Subcutaneous abdominal adipose tissue (tissue), 5 donors: Measurements from ENCODE around the gene ARID5A.

Experiments used
- H3K27ac ChIP-seq: one replicate; pipeline ENCODE4 v1.7.0; 2013; ENCODE audit warnings: low read depth, mild to moderate bottlenecking, inconsistent platforms, low read length, moderate library complexity
- H3K27me3 ChIP-seq, 5 donors: one replicate each; pipeline ENCODE4 v1.7.0; 2013; ENCODE audit warnings: low read length in 5 of 5, inconsistent platforms in 1 of 5; ENCODE audit not compliant: control insufficient read depth in 5 of 5, insufficient read depth in 4 of 5
- H3K36me3 ChIP-seq, 5 donors: one replicate each; pipeline ENCODE4 v1.7.0; 2013; ENCODE audit warnings: low read length in 5 of 5; ENCODE audit not compliant: control insufficient read depth in 5 of 5, insufficient read depth in 5 of 5
- H3K4me1 ChIP-seq, 5 donors: one replicate each; pipeline ENCODE4 v1.7.0; 2013; ENCODE audit warnings: low read length in 5 of 5, mild to moderate bottlenecking in 3 of 5, moderate library complexity in 1 of 5; ENCODE audit not compliant: control insufficient read depth in 5 of 5, insufficient read depth in 5 of 5
- H3K4me3 ChIP-seq, 5 donors: one replicate each; pipeline ENCODE4 v1.7.0; 2013; ENCODE audit warnings: low read length in 5 of 5, low read depth in 1 of 5
- H3K9ac ChIP-seq, 5 donors: one replicate each; pipeline ENCODE4 v1.7.0; 2013; ENCODE audit warnings: low read length in 5 of 5, mild to moderate bottlenecking in 4 of 5, moderate library complexity in 3 of 5
- H3K9me3 ChIP-seq, 5 donors: one replicate each; pipeline ENCODE4 v1.7.0; 2013; ENCODE audit warnings: low read length in 5 of 5; ENCODE audit not compliant: control insufficient read depth in 5 of 5
- donor health status: healthy.
- donor health status: healthy.
- donor health status: healthy.
- donor health status: healthy.
- donor health status: healthy.

ARID5A gene

GRCh38 chr2:96531872-96532505 lies 4.6 kb upstream of the ARID5A start:
- Histone ChIP-seq H3K4me3 (peak overlapping the region; percentile 19 to 52 (median 28)), H3K27me3 (peaks cover 0 to 5% (median 0%) of the 10 kb centered on the region in 5 donors), H3K27ac (peak overlapping the region; percentile 82), H3K9ac (peak overlapping the region in 3 of 5 donors; percentile 66 to 71 (median 68)), H3K9me3 (no peaks in the 10 kb centered on the region), H3K4me1 (peaks cover 27 to 75% (median 70%) of the 10 kb centered on the region in 5 donors), H3K36me3 (no peaks in the 10 kb centered on the region)

DNA sequence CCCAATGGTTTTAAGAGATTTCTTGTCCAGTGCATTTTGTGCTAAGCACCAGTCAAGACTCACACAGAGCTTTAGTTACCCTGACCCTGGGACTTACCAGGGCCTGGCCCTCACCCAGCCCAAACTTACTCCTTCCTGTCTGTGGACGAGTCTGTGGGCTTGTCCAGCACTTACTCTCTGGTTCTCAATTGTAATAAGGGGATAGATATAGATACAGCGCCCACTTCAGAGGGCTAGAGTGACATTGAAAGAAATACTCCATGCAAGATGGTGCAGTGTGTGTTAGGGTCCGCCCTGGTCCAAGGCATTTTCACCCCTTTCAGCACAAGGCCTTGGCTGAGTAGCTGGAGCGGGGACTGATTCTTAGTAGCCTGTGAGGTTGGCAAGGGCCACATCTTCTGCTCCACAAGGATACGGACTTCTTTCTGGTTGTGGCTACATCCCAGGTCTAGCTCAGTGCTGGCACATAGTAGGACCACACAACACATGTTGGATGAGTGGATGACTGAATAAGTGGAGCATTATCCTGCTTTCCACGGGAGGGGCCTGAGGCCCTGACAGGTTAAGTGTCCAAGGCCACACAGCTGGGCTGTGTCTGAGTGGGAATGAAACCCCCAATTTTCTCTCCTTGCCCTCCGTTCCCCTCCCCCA lies 3.8 kb upstream of the ARID5A start:
- H3K4me1 ChIP-seq: peaks cover 27 to 76% (median 68%) of the 10 kb centered on the region in 5 donors
- no peaks in the 10 kb centered on the region for H3K9me3 ChIP-seq
- peak overlapping the region; percentile 82 for H3K27ac ChIP-seq
- H3K4me3 ChIP-seq: peak overlapping the region in 2 of 5 donors; percentile 28 to 31
- peak overlapping the region in 3 of 5 donors; percentile 25 to 43 (median 26) for H3K9ac ChIP-seq
- H3K36me3 ChIP-seq: no peaks in the 10 kb centered on the region
- H3K27me3 ChIP-seq: peaks cover 0 to 3% (median 0%) of the 10 kb centered on the region in 5 donors

DNA sequence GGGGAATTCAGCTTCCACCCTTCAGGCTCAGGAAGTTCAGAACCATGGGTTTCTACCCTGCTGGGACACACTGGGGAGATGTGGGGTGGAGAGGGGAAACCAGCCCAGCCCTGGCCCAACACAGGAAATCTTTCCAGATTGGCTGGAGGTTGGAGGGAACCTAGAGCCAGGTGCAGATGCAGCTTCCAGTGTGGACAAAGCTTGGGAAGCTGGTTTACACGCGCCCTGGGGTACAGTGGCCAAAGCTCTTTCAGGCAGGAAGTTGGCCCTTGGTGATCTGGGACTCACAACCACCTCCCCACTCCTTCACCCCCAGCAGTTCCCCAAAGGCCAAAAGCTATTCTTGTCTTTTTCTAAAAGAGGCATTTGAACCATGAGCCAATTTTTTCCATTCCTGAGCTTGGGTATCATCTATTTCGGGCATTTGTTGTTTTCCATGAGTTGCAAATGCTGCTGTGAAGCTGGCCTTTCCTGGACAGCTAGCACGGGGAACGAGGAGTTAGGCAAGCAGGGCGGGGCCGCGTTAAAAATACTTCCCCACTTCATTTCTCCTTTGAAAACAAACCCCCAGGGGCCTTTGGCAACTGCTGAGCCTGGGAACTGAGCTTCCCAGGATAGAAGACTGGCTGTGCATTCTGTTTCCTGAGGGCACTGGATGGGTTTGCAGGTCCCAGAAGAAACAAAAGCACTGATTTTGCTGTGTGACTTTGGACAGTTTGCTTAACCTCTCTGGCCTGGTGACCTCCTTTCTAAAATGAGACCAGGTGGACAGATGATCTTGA lies 3.1 kb upstream of the ARID5A start:
- peak overlapping the region in 2 of 5 donors; percentile 25 to 28 for H3K4me3 ChIP-seq
- H3K4me1 ChIP-seq: peaks cover 27 to 76% (median 68%) of the 10 kb centered on the region in 5 donors
- no peaks in the 10 kb centered on the region for H3K36me3 ChIP-seq
- peak overlapping the region; percentile 82 for H3K27ac ChIP-seq
- peaks cover 0 to 6% (median 0%) of the 10 kb centered on the region in 5 donors for H3K27me3 ChIP-seq
- no peaks in the 10 kb centered on the region for H3K9me3 ChIP-seq
- peak overlapping the region in 4 of 5 donors; percentile 25 to 66 (median 40) for H3K9ac ChIP-seq

DNA sequence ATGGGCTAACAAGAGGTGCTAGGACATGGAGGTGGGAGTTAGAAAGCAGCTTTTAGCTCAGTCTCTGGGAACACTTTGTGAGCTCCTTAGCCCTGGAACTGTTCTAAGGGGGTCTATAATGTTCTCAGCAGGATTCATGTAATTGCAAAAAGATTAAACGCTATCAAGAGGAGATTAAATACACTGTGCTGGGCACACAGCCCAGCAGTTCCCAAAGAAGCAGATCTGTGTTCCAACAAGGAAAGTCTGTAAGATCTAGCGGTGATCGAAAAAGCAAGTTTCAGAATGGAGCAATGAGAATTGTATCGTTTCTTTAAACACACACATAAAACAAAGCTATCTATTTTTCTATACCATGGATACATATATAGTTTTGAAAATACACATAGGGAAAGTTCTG lies 2.4 kb upstream of the ARID5A start:
- no peaks in the 10 kb centered on the region for H3K9me3 ChIP-seq
- H3K4me1 ChIP-seq: peaks cover 21 to 76% (median 68%) of the 10 kb centered on the region in 5 donors
- peak overlapping the region; percentile 82 for H3K27ac ChIP-seq
- peak overlapping the region in 1 of 5 donors; percentile 9 for H3K4me3 ChIP-seq
- peaks cover 0 to 6% (median 0%) of the 10 kb centered on the region in 5 donors for H3K27me3 ChIP-seq
- H3K36me3 ChIP-seq: no peaks in the 10 kb centered on the region
- H3K9ac ChIP-seq: peak overlapping the region in 3 of 5 donors; percentile 4 to 53 (median 23)

- Histone ChIP-seq H3K27ac (no peak overlapping the region), H3K27me3 (peaks cover 0 to 6% (median 0%) of the 10 kb centered on the region in 5 donors), H3K9ac (no peak overlapping the region), H3K36me3 (no peaks in the 10 kb centered on the region), H3K4me3 (no peak overlapping the region), H3K4me1 (peaks cover 21 to 76% (median 71%) of the 10 kb centered on the region in 5 donors), H3K9me3 (no peaks in the 10 kb centered on the region)
These were observed 1.8 kb upstream of the ARID5A start for GRCh38 chr2:96534701-96535181.

- no peaks in the 10 kb centered on the region for H3K9me3 ChIP-seq
- peaks cover 0 to 6% (median 0%) of the 10 kb centered on the region in 5 donors for H3K27me3 ChIP-seq
- no peaks in the 10 kb centered on the region for H3K36me3 ChIP-seq
- peaks cover 23 to 82% (median 74%) of the 10 kb centered on the region in 5 donors for H3K4me1 ChIP-seq
- H3K4me3 ChIP-seq: no peak overlapping the region
- H3K9ac ChIP-seq: no peak overlapping the region
- no peak overlapping the region for H3K27ac ChIP-seq
These were observed 1.2 kb upstream of the ARID5A start for GRCh38 chr2:96535331-96535730.

DNA sequence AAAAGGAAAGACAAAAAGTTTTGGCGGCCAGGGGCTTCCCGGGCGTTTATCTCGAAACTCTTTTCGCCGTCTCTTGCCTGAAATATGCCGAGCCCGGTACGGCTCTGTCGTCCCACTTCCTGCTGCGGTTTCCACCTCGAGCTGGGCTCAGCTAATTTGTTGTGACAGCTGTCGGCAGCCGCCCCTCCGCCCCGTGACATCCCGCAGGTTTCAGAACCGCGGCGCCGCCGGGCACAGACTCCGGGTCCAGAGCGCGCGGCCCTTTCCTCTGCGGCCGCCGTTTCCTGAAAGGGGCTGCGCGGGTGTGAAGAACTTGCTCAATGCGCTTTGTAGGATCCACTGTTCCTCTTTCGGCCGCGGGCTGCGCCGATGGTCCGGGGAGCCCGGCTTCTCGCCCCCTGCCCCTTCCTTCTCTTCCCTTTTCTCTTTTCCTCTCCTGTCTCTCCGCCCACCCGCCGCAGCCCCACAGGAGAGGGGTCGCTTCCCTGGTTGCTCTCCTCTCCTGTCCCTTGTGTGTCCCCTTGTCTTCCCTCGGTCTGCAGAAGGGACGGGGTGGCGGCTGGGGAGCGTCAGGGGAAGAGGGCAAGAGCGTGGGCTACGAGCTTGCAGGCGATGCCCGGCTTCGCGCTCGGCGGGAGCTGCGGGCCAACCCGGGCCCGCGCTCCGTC lies 648 bp downstream of the ARID5A start:
- Histone ChIP-seq H3K9ac (peak overlapping the region in 4 of 5 donors; percentile 69 to 84 (median 83)), H3K4me1 (peaks cover 25 to 84% (median 73%) of the 10 kb centered on the region in 5 donors), H3K9me3 (no peaks in the 10 kb centered on the region), H3K36me3 (no peaks in the 10 kb centered on the region), H3K27ac (peak overlapping the region; percentile 60), H3K27me3 (peaks cover 0 to 6% (median 0%) of the 10 kb centered on the region in 5 donors), H3K4me3 (peak overlapping the region; percentile 70 to 93 (median 82))

DNA sequence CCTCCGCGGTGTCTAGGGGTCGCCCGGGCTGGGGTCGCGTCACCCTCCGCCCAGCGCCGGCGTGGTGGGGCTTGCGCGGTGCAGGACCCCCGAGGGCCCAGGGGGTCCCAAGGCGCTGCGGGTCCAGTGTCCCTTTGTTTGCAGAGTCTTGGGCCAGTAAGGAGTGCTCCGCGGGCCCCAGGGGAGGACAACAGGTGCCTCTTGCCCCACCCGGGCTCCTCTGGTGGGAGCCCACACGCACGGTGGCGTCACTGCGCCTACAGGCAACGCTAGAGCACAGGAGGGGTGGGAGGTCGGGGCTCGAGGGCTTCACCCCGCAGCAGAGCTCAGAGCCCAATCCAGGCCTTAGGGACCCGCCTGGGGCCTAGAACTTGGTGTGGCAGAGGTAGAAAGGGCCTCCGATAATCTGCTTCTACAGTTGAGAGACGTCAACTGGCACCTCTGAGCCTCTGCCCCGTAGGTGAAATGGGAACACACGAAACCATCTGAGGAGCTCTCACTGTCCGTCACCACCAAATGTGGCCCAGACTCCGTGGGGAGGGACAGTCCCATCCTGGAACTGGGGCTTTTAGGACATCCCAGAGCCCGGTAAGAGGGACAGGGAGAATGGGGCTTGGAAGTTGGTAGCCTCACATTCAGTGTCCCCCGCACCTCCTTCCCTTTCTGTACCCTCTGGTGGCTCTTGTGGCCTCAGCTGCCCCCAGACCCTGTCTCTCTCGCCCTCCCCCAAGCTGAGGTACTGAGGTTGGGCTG lies 1.4 kb downstream of the ARID5A start:
- H3K27ac ChIP-seq: peak overlapping the region; percentile 60
- H3K9ac ChIP-seq: peak overlapping the region; percentile 38 to 84 (median 83)
- peaks cover 24 to 80% (median 66%) of the 10 kb centered on the region in 5 donors for H3K4me1 ChIP-seq
- H3K27me3 ChIP-seq: peaks cover 0 to 6% (median 0%) of the 10 kb centered on the region in 5 donors
- H3K36me3 ChIP-seq: peaks cover 0 to 6% (median 3%) of the 10 kb centered on the region in 5 donors
- peak overlapping the region; percentile 74 to 93 (median 82) for H3K4me3 ChIP-seq
- no peaks in the 10 kb centered on the region for H3K9me3 ChIP-seq
